BJ (cell line): ENCODE measurements around the gene DDHD1. TPM values are rescaled to one million over a fixed set of nuclear protein-coding genes. Genes with fewer than 3 reads are reported as not detected.

Experiments used
- CTCF ChIA-PET: fragments of 350-600 bp; formaldehyde crosslinking; extraction: SDS; loops from one replicate; lab custom pipeline; 2021; ENCODE audit warnings: antibody characterized with exemption, inconsistent platforms; lab: Yijun Ruan, JAX
- POLR2A ChIA-PET: fragments of 300-600 bp; sonication (Branson Sonifier 250); formaldehyde crosslinking; extraction: SDS; loops from one replicate; lab custom pipeline; 2021; ENCODE audit warnings: antibody characterized with exemption; lab: Charles Lee
- DNase-seq: peaks from one replicate; pipeline ENCODE4 v3.0.0-alpha.2; 2011; ENCODE audit warnings: low read depth
- H3K27me3 ChIP-seq: 2 replicates; pipeline ENCODE4 v1.6.0; 2011; ENCODE audit warnings: low read length; ENCODE audit not compliant: control insufficient read depth, insufficient read depth
- H3K36me3 ChIP-seq: 2 replicates; pipeline ENCODE4 v1.5.1; 2011; ENCODE audit warnings: low read length; ENCODE audit not compliant: control insufficient read depth, insufficient read depth
- H3K4me3 ChIP-seq: 2 replicates; pipeline ENCODE4 v1.5.1; 2011; ENCODE audit warnings: low read depth, mild to moderate bottlenecking, control low read depth, low read length
- polyA plus RNA-seq: library from polyadenylated mRNA; depleted of rRNA; stranded (reverse); fragments of >200 nt; gene quantifications from 2 replicates; pipeline ENCODE4 v1.2.3, GENCODE V29; 2011
- TF ChIP-seq, protein P1 (sequence below): IDR thresholded peaks from 2 replicates; pipeline ENCODE4 v1.5.1; 2011; ENCODE audit warnings: low read depth, mild to moderate bottlenecking, control low read depth, inconsistent platforms, low read length, moderate library complexity; ENCODE audit not compliant: insufficient read depth

The DDHD1 gene
- polyA plus RNA-seq, 1 experiment: 4.1 TPM

DNA sequence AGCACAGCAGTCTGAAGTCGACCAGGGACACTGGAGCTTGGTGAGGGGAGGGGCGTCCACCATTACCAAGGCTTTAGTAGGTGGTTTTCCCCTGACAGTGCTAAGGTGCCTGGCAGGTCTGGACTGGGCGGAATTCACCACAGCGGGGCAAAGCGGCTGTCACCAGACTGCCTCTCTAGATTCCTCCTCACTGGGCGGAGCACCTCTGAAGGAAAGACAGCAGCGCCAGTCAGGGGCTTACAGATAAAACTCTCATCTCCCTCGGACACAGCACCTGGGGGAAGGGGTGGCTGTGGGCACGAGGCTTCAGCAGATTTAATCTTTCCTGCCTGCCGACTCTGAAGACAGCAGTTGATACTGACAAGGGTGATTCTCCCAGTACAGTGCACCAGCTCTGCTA lies 39.1 kb downstream of the DDHD1 start:
- no peak for DNase-seq
- H3K36me3 ChIP-seq: no peaks in the 10 kb centered on the region
- CTCF ChIA-PET: no interaction called here
- no peaks in the 10 kb centered on the region for H3K27me3 ChIP-seq
- TF ChIP-seq, protein P1, sequence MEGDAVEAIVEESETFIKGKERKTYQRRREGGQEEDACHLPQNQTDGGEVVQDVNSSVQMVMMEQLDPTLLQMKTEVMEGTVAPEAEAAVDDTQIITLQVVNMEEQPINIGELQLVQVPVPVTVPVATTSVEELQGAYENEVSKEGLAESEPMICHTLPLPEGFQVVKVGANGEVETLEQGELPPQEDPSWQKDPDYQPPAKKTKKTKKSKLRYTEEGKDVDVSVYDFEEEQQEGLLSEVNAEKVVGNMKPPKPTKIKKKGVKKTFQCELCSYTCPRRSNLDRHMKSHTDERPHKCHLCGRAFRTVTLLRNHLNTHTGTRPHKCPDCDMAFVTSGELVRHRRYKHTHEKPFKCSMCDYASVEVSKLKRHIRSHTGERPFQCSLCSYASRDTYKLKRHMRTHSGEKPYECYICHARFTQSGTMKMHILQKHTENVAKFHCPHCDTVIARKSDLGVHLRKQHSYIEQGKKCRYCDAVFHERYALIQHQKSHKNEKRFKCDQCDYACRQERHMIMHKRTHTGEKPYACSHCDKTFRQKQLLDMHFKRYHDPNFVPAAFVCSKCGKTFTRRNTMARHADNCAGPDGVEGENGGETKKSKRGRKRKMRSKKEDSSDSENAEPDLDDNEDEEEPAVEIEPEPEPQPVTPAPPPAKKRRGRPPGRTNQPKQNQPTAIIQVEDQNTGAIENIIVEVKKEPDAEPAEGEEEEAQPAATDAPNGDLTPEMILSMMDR: no peak
- POLR2A ChIA-PET: no interaction called here
- no peak overlapping the region for H3K4me3 ChIP-seq

DNA sequence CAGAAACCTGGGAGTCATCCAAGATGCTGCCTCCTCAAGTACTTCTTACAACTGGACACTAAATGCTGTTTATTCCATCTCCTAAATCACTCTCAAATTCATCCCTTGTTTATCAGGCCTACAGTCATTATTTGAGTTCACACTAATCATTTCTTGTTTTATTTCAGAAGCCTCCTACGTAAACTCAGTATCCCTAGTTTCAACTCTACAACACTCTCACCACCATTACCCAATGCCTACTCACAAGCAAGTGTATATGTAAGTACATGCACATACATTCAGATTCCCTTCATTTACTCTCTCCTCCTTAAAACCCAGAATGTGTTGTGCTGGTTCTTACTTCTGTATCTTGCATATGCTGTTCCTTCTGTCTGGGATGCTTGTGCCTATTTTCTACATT lies 43.0 kb downstream of the DDHD1 start:
- ChIA-PET POLR2A (no interaction called here), CTCF (interaction anchor here (1.0 kb wide), 1 partner anchor 10 kb away, joined by 3 read pairs; no protein-coding TSS in a partner anchor)
- H3K4me3 ChIP-seq: no peak overlapping the region
- TF ChIP-seq, protein P1: no peak
- DNase-seq: no peak
- no peaks in the 10 kb centered on the region for H3K36me3 ChIP-seq
- no peaks in the 10 kb centered on the region for H3K27me3 ChIP-seq

DNA sequence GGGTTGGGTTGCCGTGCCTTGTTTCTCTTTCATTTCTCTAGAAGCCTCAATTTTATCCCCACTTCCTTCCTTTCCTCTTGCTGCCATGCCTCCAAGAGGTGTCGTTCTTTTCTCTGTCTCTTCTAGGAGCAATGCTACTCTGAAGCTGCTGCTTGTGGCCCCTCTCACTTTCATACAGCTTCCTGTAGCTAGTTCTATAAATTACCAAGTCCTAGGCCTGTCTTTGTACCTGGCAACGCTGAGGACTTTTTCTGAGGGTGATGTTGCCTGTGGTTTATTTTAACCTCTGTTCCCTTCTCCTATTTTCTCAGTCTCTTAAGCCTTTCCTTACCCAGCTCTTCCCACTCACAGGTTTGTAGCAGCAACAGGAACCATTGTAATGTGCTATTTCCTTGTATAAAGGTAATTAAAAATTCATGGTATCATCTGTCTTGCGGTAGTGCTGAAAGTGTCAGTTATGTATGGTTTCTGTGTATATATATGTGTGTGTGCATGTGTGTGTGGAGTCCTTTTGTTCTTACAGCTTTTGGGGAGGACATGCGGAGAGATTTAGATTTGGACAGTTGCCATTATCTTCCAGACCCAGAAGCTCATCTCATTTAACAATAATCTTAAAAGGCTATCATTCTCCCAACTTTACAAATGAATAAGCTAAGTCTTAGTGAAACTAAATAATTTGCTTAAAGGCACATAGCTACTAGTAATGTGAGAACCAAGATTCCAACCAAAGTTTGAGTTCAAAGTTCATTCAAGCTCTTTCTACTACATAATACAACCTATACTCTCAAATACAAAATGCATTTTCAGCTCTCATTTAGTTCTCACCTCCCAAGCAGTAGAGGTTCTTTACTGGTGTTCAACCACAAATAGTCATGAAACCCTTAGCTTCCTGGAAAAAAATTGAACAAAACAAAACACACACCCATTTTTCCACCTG lies 43.8 kb downstream of the DDHD1 start:
- Histone ChIP-seq H3K4me3 (no peak overlapping the region), H3K27me3 (no peaks in the 10 kb centered on the region), H3K36me3 (no peaks in the 10 kb centered on the region)
- TF ChIP-seq, protein P1: no peak
- POLR2A ChIA-PET: no interaction called here
- CTCF ChIA-PET: interaction anchor here (1.1 to 1.4 kb wide), 2 partner anchors 18 to 23 kb away, joined by 3 to 4 read pairs; no protein-coding TSS in a partner anchor
- DNase-seq: no peak

DNA sequence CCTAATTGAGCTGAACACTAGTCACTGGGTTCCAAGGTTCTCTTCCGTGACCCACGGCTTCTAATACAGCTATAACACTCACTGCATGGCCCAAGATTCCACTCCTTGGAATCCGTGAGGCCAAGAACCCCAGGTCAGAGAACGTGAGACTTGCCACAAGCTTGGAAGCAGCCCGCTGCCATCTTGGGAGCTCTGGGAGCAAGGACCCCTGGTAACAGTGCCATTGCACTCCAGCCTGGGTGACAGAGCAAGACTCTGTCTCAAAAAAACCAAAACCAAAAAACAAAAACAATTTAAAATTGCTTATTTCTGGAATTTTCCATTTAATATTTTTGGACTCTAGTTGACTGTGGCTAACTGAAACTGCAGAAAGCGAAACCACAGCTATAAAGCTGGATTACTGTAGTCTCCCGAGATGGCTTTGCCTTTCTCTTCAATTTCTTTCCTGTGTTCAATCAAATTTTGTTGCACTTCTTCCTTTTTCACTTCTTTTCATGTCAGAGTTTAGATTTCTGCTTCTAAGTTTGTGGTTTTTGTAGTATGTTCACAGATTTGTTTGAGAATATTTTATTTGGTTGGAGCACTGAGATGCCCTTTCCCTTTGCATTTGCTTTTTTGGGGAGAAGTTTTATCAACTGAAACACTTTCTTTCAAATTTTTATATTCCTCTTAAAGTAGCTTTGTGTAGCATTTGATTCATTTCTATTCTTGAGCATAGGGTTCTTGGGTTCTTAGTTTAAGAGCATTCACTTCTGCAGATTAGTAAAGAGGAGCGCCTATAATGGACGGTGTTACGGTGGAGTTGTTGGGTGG lies 44.6 kb downstream of the DDHD1 start:
- Histone ChIP-seq H3K4me3 (no peak overlapping the region), H3K36me3 (no peaks in the 10 kb centered on the region), H3K27me3 (no peaks in the 10 kb centered on the region)
- ChIA-PET POLR2A (no interaction called here), CTCF (interaction anchor here (1.1 to 1.4 kb wide), 2 partner anchors 19 to 24 kb away, joined by 3 to 4 read pairs; no protein-coding TSS in a partner anchor)
- no peak for DNase-seq
- TF ChIP-seq, protein P1: no peak

DNA sequence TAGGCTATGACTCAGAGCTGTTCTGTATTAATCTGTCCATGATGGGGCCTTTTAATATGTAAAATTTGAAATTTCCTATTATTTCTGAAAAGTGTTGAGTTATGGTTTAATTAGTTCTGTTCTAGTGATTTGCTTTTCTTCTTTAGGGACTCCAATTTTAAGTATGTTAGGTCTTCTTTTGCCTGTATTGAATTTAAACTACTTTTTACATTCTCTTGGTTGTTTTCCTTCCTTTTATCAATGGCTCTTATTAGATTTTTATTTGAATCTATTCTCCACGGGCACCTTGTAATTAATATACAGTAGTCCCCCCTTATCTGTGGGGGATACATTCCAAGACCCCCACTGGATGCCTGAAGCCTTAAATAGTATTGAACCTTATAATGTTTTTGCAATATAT lies 46.4 kb downstream of the DDHD1 start:
- no peaks in the 10 kb centered on the region for H3K36me3 ChIP-seq
- TF ChIP-seq, protein P1: no peak
- POLR2A ChIA-PET: no interaction called here
- no peak overlapping the region for H3K4me3 ChIP-seq
- CTCF ChIA-PET: no interaction called here
- no peak for DNase-seq
- no peaks in the 10 kb centered on the region for H3K27me3 ChIP-seq
